ENCODE data around the gene KLF16.

- no peak for TF ChIP-seq EP300 (IDR thresholded peaks at IDR 0.05)
- TF ChIP-seq, protein P1, sequence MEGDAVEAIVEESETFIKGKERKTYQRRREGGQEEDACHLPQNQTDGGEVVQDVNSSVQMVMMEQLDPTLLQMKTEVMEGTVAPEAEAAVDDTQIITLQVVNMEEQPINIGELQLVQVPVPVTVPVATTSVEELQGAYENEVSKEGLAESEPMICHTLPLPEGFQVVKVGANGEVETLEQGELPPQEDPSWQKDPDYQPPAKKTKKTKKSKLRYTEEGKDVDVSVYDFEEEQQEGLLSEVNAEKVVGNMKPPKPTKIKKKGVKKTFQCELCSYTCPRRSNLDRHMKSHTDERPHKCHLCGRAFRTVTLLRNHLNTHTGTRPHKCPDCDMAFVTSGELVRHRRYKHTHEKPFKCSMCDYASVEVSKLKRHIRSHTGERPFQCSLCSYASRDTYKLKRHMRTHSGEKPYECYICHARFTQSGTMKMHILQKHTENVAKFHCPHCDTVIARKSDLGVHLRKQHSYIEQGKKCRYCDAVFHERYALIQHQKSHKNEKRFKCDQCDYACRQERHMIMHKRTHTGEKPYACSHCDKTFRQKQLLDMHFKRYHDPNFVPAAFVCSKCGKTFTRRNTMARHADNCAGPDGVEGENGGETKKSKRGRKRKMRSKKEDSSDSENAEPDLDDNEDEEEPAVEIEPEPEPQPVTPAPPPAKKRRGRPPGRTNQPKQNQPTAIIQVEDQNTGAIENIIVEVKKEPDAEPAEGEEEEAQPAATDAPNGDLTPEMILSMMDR (IDR thresholded peaks at IDR 0.05): no peak
- no peak for TF ChIP-seq POLR2A (IDR thresholded peaks at IDR 0.05)
Measured at GRCh38 chr19:1845642-1846041, 17.7 kb downstream of the KLF16 start.

Data from gastroesophageal sphincter (tissue), 3 donors.